Bronchial epithelial cell (primary cell): ENCODE results near the gene DSCAML1. TPM values are rescaled to one million over a fixed set of nuclear protein-coding genes. Genes with fewer than 3 reads are reported as not detected.

Source experiments
- DNase-seq: peaks from one replicate; pipeline ENCODE4 v3.0.0-alpha.2; 2010; ENCODE audit warnings: low read depth
- FAIRE-seq: peaks from 2 replicates; lab custom pipeline; 2011; peaks lifted over from hg19 to GRCh38; lab: Jason Lieb, UNC
- H3K27me3 ChIP-seq: 2 replicates; pipeline ENCODE4 v1.5.1; 2011; ENCODE audit warnings: low read length; ENCODE audit not compliant: control insufficient read depth, insufficient read depth
- H3K36me3 ChIP-seq: 2 replicates; pipeline ENCODE4 v1.5.1; 2011; ENCODE audit warnings: low read length; ENCODE audit not compliant: control insufficient read depth, insufficient read depth
- H3K4me3 ChIP-seq: 2 replicates; pipeline ENCODE4 v1.5.1; 2011; ENCODE audit warnings: mild to moderate bottlenecking, low read depth, low read length, control low read depth
- total RNA-seq: library from RNA; depleted of rRNA; stranded (reverse); fragments of >200 nt; gene quantifications from 2 replicates; pipeline ENCODE4 v1.2.1, GENCODE V29; 2014
- TF ChIP-seq, protein P1 (sequence below): IDR thresholded peaks from 2 replicates; pipeline ENCODE4 v1.5.1; 2011; ENCODE audit warnings: mild to moderate bottlenecking, moderate library complexity, low read length, control low read depth, inconsistent platforms; ENCODE audit not compliant: insufficient read depth, severe bottlenecking

Gene DSCAML1
- total RNA-seq, 1 donor from 2014 or later = under 0.01 TPM

DNA sequence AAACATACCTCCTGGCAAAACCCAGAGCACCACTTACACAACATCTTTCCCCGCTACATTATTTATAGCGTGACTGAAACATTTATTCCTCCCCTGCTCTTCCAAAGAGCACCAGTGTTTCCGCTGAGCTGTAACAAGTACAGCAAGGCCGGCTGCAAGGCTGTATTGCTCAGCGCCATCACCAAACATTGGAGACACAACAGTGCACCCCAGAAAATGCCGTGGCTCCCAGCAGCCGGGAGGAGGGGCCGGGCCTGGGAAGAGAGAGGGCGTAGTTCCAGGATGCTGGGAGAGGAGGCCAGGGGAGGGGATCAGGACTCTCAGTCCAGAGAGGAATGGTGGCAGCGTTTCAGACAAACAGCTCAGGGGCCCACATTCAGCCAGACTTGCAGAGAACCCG is 133.2 kb downstream of the DSCAML1 start:
- Histone ChIP-seq H3K4me3 (no peak overlapping the region), H3K36me3 (no peaks in the 10 kb centered on the region), H3K27me3 (no peaks in the 10 kb centered on the region)
- TF ChIP-seq, protein P1, sequence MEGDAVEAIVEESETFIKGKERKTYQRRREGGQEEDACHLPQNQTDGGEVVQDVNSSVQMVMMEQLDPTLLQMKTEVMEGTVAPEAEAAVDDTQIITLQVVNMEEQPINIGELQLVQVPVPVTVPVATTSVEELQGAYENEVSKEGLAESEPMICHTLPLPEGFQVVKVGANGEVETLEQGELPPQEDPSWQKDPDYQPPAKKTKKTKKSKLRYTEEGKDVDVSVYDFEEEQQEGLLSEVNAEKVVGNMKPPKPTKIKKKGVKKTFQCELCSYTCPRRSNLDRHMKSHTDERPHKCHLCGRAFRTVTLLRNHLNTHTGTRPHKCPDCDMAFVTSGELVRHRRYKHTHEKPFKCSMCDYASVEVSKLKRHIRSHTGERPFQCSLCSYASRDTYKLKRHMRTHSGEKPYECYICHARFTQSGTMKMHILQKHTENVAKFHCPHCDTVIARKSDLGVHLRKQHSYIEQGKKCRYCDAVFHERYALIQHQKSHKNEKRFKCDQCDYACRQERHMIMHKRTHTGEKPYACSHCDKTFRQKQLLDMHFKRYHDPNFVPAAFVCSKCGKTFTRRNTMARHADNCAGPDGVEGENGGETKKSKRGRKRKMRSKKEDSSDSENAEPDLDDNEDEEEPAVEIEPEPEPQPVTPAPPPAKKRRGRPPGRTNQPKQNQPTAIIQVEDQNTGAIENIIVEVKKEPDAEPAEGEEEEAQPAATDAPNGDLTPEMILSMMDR = no peak
- DNase-seq = no peak
- FAIRE-seq = no peak

DNA sequence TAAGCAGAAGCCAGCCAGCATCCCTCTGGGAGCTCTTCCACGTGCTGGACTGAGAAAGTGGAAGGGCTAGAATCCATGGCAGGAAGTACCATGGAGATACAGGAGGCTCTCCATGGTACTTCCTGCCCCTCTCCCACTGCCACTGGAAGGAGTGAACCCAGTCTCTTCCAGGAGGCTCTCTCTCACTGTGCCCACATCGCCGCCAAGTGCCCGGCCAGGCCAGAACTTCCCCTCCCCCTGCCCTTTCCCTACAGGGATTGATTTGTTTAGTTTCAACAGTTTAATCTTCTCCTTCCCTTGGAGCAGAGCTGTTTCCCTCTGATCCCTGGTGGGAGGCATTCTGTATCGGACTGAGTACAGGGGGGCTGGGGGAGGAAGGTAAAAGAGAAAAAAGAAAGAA is 133.6 kb downstream of the DSCAML1 start:
- no peak for FAIRE-seq
- TF ChIP-seq, protein P1 = no peak
- no peaks in the 10 kb centered on the region for H3K27me3 ChIP-seq
- H3K36me3 ChIP-seq = no peaks in the 10 kb centered on the region
- DNase-seq = no peak
- no peak overlapping the region for H3K4me3 ChIP-seq

DNA sequence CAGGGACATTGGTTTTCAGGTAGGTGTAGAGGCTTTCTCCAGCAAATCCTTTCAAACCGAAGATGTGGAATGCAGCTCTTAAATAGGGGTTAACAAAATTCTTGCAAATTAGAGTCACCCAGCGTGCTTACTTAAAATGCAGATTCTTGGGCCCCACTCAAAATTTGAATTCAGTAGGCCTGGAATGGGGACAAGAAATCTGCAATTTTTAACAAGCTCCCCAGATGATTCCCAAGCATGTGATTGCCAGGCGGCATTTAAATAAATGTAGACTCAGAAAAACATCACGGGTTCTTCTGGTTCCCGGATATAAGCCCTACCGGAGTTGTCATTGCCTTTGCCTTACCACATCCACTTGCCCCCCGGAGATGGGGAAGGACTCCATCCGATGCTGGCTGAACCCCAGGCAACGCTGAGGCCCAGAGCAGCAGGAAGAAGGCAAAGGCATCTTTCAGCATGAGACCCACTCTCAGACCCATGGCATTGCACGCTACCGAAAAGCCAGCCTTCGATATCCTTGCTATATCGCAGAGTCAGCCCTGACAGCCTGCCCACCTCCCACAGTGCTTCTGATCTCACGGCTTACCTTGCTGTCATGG is 134.2 kb downstream of the DSCAML1 start:
- H3K27me3 ChIP-seq = no peaks in the 10 kb centered on the region
- no peak for FAIRE-seq
- H3K4me3 ChIP-seq = no peak overlapping the region

DNA sequence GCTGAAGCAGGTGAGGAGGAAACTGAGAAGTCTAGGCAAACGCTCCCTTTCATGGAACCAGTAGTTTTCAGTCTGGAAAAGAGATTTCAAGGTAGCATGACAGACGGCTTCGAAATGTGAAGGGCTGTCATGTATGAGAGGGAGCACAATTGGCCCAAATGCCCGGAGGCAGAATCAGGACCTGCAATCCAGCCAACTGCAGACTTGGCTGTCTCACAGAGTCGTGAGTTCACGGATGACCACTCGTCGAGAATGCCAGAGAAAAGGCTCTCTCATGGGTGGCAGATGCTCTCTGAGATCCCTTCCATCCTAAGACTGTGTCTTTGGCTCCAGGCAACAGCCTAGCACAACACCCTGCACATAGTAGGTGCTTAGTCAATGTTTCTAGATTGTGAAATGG is 134.8 kb downstream of the DSCAML1 start:
- TF ChIP-seq, protein P1 = no peak
- H3K27me3 ChIP-seq = no peaks in the 10 kb centered on the region
- no peak for FAIRE-seq

More for the DNA sequence above, 134.2 kb downstream of the DSCAML1 start:
- DNase-seq = no peak
- no peaks in the 10 kb centered on the region for H3K36me3 ChIP-seq
- TF ChIP-seq, protein P1 = no peak

DNA sequence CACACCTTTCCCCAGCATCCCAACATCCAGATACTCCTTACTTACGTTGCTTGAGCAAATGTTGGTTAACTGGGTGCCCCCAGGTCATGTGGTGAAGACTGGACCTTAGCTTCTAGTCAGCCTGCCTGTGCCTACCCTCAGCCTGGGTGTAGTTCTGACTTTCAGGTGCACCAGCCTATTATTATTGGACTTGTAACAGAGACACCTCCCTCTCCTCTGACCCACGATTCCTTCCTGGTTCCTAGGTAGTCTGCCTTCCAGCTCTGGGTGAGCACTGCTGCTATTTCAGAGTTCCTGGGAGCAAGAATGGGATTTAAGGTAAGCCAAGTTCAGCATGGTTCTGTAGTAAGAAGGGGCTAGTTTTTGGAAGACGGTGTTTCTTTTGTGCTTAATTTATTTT is 138.2 kb downstream of the DSCAML1 start:
- Histone ChIP-seq H3K27me3 (no peaks in the 10 kb centered on the region), H3K4me3 (no peak overlapping the region), H3K36me3 (no peaks in the 10 kb centered on the region)
- no peak for FAIRE-seq
- TF ChIP-seq, protein P1 = no peak
- DNase-seq = no peak

More for the DNA sequence above, 134.8 kb downstream of the DSCAML1 start:
- no peak for DNase-seq
- Histone ChIP-seq H3K36me3 (no peaks in the 10 kb centered on the region), H3K4me3 (no peak overlapping the region)

DNA sequence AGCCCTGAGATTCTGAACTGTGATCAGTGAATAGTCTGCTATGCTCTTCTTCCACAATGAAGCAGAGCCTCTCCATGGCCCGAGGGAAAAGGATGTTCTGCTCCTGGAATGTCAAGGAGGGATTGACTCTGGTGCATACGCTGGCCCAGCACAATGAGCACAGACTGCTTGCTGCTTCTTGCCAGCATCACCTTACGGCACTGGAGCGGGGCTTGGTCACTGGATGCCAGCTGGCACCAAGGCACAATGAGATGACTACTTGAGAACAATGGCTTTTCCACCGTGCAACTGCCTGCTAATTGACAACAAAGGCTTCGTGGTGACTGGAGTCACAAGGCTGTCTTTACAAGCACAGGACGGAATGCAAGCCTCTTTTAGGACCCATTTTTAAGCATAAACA is 139.2 kb downstream of the DSCAML1 start:
- no peak overlapping the region for H3K4me3 ChIP-seq
- no peak for DNase-seq
- TF ChIP-seq, protein P1 = no peak
- FAIRE-seq = no peak
- no peaks in the 10 kb centered on the region for H3K36me3 ChIP-seq
- H3K27me3 ChIP-seq = no peaks in the 10 kb centered on the region
